ENCODE measurements around the gene DHX15. TPM values are rescaled to one million over a fixed set of nuclear protein-coding genes. Genes with fewer than 3 reads are reported as not detected.

The DHX15 gene
- total and polyA plus RNA-seq, 9 of the 15 experiments (the other 6 are each of a cell fraction or from before 2014, with no cell fraction given), result 165 to 287 (median 208) TPM

DNA sequence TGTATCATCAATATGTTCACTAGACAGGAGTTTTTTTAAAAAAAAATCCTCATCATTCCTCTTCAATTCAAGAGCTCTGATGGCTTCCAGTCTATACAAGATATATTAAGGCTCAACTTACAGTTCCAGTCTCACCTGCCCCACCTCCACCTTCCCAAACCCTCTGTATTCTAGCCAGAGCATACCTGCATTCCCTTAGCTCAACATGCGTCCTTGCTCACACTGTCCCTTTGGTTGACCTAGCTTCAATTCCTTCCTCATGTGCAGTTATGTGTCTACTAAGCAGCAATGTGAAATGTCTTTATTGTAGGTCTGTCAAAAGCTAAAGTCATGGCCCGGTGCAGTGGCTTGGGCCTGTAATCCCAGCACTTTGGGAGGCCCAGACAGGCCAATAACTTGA is 10.8 kb downstream of the DHX15 start:
- BruUV-seq (replicated peaks), result no TSS peak
- intact Hi-C loops (cut with micrococcal nuclease), result no loop called here
- ChIA-PET CTCF (ENCODE audit: low intra/inter-chr PET ratio) (no interaction called here), POLR2A (interaction anchor here (0.7 to 3.6 kb wide), 8 partner anchors 9 to 35 kb away, joined by 3 to 31 read pairs (median 3); partner anchors contain the start of gene DHX15)
- H3K9me1 ChIP-seq (ENCODE audit: control insufficient read depth, insufficient read depth, low read length), result no peaks in the 10 kb centered on the region
- DNase-seq (ENCODE audit: extremely low read depth in 1 of 4, low spot score in 3 of 4) (no peak), FAIRE-seq (no peak), ATAC-seq (no peak)
- H3K9ac ChIP-seq (ENCODE audit: insufficient read depth in 1 of 2, low read depth in 2 of 2, low read length in 2 of 2), result no peak overlapping the region
- H3K4me3 ChIP-seq, result no peak overlapping the region
- no peak for TF ChIP-seq NELFE (IDR thresholded peaks at IDR 0.05; ENCODE audit: insufficient read depth, insufficient read length)
- peak; percentile 23 for TF ChIP-seq POLR2B (IDR thresholded peaks at IDR 0.05; ENCODE audit: low read depth, partially characterized antibody)
- TF ChIP-seq L3MBTL2 (IDR thresholded peaks at IDR 0.05), result no peak
- TF ChIP-seq POLR2A (conservative IDR thresholded peaks at IDR 0.05), result 0 out of 2 replicates have a peak, but pooled peaks have one; percentile 21
- no peak for TF ChIP-seq KDM1A (IDR thresholded peaks at IDR 0.05)
- TF ChIP-seq ZNF134 (CRISPR knock-in tag; conservative IDR thresholded peaks at IDR 0.05), result no peak
- WGBS (ENCODE audit: insufficient coverage, low coverage, missing lambda C conversion rate), result 53% methylated on average over 2 of the region's 2 CpGs
- no peak overlapping the region for H3K4me2 ChIP-seq (ENCODE audit: insufficient read depth, low read length)
- H3K27me3 ChIP-seq (ENCODE audit: control insufficient read depth in 2 of 2, insufficient read depth in 2 of 2, low read length in 2 of 2), result no peaks in the 10 kb centered on the region
- H2AFZ ChIP-seq (ENCODE audit: low read depth, low read length), result no peak overlapping the region
- peaks cover 96% of the 10 kb centered on the region for H3K36me3 ChIP-seq (ENCODE audit: control insufficient read depth, insufficient read depth, low read length)
- no peak overlapping the region; the same call in 2 of the 3 replicates for H3K27ac ChIP-seq (ENCODE audit: extremely low read depth, low read depth, low read length)
- peaks cover 46% of the 10 kb centered on the region for H4K20me1 ChIP-seq (replicated peaks; ENCODE audit: control insufficient read depth, insufficient read depth, low read length)
- in situ Hi-C loops (cut with MboI), result no loop called here
- peaks cover 1 to 2% of the 10 kb centered on the region in 2 experiments; a peak in 3 of 5 replicates for H3K4me1 ChIP-seq (replicated peaks in 1 of 2; ENCODE audit: control insufficient read depth in 2 of 2, insufficient read depth in 2 of 2, low read length in 2 of 2)
- H3K9me3 ChIP-seq (replicated peaks; ENCODE audit: control insufficient read depth, insufficient read depth, low read depth, low read length), result no peaks in the 10 kb centered on the region
- peaks cover 100% of the 10 kb centered on the region for H3K79me2 ChIP-seq (ENCODE audit: control insufficient read depth, insufficient read depth, low read length)

GRCh38 chr4:24570574-24571236 is 13.6 kb downstream of the DHX15 start:
- DNase-seq (ENCODE audit: extremely low read depth in 1 of 4, low spot score in 3 of 4) (no peak), ATAC-seq (peak; percentile 45), FAIRE-seq (no peak)
- WGBS (ENCODE audit: insufficient coverage, low coverage, missing lambda C conversion rate), result 72% methylated on average over 5 of the region's 5 CpGs
- no peaks in the 10 kb centered on the region for H3K27me3 ChIP-seq (ENCODE audit: control insufficient read depth in 2 of 2, insufficient read depth in 2 of 2, low read length in 2 of 2)
- H3K79me2 ChIP-seq (ENCODE audit: control insufficient read depth, insufficient read depth, low read length), result peaks cover 99% of the 10 kb centered on the region
- H3K9me3 ChIP-seq (replicated peaks; ENCODE audit: control insufficient read depth, insufficient read depth, low read depth, low read length), result no peaks in the 10 kb centered on the region
- ChIA-PET POLR2A (interaction anchor here (1.3 to 2.7 kb wide), 5 partner anchors 9 to 14 kb away, joined by 3 to 11 read pairs (median 4); partner anchors contain the start of gene DHX15), CTCF (ENCODE audit: low intra/inter-chr PET ratio) (no interaction called here)
- no peak overlapping the region for H3K9ac ChIP-seq (ENCODE audit: insufficient read depth in 1 of 2, low read depth in 2 of 2, low read length in 2 of 2)
- BruUV-seq (replicated peaks), result no TSS peak
- H2AFZ ChIP-seq (ENCODE audit: low read depth, low read length), result no peak overlapping the region
- intact Hi-C loops (cut with micrococcal nuclease) (no loop called here), in situ Hi-C loops (cut with MboI) (no loop called here)
- H3K27ac ChIP-seq (ENCODE audit: extremely low read depth, low read depth, low read length), result no peak overlapping the region
- no peak overlapping the region for H3K4me3 ChIP-seq
- no peaks in the 10 kb centered on the region; a peak in 1 of 5 replicates for H3K4me1 ChIP-seq (replicated peaks in 1 of 2; ENCODE audit: control insufficient read depth in 2 of 2, insufficient read depth in 2 of 2, low read length in 2 of 2)
- TF ChIP-seq ELF4 (CRISPR knock-in tag; IDR thresholded peaks at IDR 0.05), result no peak
- H4K20me1 ChIP-seq (replicated peaks; ENCODE audit: control insufficient read depth, insufficient read depth, low read length), result peaks cover 21% of the 10 kb centered on the region
- H3K36me3 ChIP-seq (ENCODE audit: control insufficient read depth, insufficient read depth, low read length), result peaks cover 94% of the 10 kb centered on the region
- no peaks in the 10 kb centered on the region for H3K9me1 ChIP-seq (ENCODE audit: control insufficient read depth, insufficient read depth, low read length)
- no peak overlapping the region for H3K4me2 ChIP-seq (ENCODE audit: insufficient read depth, low read length)

All from K562 (cell line).